PFSK-1 (cell line): ENCODE data around the gene DIP2C.

Source experiments
- FOXP2 ChIP-seq: optimal IDR thresholded peaks from 2 replicates; pipeline ENCODE3; 2011; ENCODE audit warnings: borderline replicate concordance, control low read depth, inconsistent platforms; ENCODE audit not compliant: insufficient read depth; ENCODE audit errors: extremely low read length, extremely low read depth
- POLR2AphosphoS5 ChIP-seq: IDR thresholded peaks from 2 replicates; pipeline ENCODE4 v1.6.1; 2012; ENCODE audit warnings: low read depth, mild to moderate bottlenecking, control low read depth, low read length, moderate library complexity
- SIN3A ChIP-seq: IDR thresholded peaks from 2 replicates; pipeline ENCODE4 v1.6.1; 2012; ENCODE audit warnings: mild to moderate bottlenecking, low read length, moderate library complexity, borderline replicate concordance; ENCODE audit not compliant: insufficient read depth
- TAF1 ChIP-seq: IDR thresholded peaks from 2 replicates; pipeline ENCODE4 v1.6.1; 2012; ENCODE audit warnings: low read length, control low read depth, borderline replicate concordance; ENCODE audit not compliant: insufficient read depth
- TF ChIP-seq, protein P1 (sequence below), 2 experiments: IDR thresholded peaks; 2 replicates each; pipeline versions ENCODE4 v1.6.1 to v1.8.0; 2011 to 2012; ENCODE audit warnings: low read depth in 2 of 2, low read length in 2 of 2, control low read depth in 1 of 2, inconsistent platforms in 1 of 2, mild to moderate bottlenecking in 1 of 2, moderate library complexity in 1 of 2; ENCODE audit not compliant: insufficient read depth in 1 of 2

- no peak for TF ChIP-seq POLR2AphosphoS5
- TF ChIP-seq, protein P1, sequence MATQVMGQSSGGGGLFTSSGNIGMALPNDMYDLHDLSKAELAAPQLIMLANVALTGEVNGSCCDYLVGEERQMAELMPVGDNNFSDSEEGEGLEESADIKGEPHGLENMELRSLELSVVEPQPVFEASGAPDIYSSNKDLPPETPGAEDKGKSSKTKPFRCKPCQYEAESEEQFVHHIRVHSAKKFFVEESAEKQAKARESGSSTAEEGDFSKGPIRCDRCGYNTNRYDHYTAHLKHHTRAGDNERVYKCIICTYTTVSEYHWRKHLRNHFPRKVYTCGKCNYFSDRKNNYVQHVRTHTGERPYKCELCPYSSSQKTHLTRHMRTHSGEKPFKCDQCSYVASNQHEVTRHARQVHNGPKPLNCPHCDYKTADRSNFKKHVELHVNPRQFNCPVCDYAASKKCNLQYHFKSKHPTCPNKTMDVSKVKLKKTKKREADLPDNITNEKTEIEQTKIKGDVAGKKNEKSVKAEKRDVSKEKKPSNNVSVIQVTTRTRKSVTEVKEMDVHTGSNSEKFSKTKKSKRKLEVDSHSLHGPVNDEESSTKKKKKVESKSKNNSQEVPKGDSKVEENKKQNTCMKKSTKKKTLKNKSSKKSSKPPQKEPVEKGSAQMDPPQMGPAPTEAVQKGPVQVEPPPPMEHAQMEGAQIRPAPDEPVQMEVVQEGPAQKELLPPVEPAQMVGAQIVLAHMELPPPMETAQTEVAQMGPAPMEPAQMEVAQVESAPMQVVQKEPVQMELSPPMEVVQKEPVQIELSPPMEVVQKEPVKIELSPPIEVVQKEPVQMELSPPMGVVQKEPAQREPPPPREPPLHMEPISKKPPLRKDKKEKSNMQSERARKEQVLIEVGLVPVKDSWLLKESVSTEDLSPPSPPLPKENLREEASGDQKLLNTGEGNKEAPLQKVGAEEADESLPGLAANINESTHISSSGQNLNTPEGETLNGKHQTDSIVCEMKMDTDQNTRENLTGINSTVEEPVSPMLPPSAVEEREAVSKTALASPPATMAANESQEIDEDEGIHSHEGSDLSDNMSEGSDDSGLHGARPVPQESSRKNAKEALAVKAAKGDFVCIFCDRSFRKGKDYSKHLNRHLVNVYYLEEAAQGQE (IDR thresholded peaks at IDR 0.05; ENCODE audit: insufficient read depth in 1 of 2, low read depth in 2 of 2, low read length in 2 of 2): no peak
- no peak for TF ChIP-seq SIN3A
- TF ChIP-seq TAF1: no peak
- no peak for TF ChIP-seq FOXP2
These were observed 92.6 kb downstream of the DIP2C start for GRCh38 chr10:596725-597345.
